ENCODE results near the gene S100A1. TPM values are rescaled to one million over a fixed set of nuclear protein-coding genes. Genes with fewer than 3 reads are reported as not detected.

The S100A1 gene
- total and polyA plus RNA-seq, 2 of the 13 experiments (the other 11 are each of a cell fraction or from before 2014, with no cell fraction given) = 120 to 251 TPM

DNA sequence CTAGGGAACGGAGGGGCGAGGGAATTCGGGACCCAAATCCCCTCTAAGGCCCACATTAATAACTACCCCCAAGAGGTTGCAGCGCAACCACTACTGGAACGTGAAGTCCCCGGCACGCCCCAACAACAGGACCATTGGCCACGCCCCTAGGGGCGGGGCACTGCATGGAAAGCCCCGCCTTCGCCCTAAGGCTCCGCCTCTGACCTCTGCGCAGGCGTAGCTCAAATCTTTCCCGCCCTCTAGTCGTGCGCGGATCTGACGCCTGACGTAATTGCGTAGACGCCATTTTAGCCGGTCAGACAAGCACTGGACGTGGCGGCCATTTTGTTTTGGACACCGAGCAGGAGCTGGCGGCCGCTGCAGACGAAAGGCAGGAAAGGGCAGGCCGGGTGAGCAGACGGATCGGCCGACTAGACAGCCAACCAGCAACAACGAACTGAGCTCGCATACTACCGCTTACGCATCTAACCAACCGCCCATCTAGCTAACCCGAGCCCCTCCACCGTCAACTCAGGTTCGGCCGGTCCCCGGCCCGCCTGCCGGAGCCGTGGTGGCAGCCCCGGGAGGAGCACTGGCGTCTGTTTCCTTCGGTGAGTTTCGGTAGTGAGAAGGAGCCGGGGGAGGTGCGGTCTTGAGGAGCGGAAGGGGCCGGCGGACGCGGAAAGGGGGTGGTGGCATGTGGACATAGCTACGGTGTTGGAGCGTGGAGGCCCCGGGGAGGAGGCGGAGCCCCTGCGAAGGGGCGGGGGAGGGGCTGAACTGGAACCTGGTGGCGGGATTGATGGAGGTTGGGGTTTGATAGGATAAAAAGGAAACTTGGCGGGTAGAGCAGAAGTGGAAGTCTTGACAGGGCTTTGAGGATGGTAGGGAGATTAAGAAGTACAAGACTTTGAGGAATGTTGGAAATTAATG is 5.8 kb downstream of the S100A1 start, which contains the start of gene CHTOP (continued):
- TF ChIP-seq, protein P1, sequence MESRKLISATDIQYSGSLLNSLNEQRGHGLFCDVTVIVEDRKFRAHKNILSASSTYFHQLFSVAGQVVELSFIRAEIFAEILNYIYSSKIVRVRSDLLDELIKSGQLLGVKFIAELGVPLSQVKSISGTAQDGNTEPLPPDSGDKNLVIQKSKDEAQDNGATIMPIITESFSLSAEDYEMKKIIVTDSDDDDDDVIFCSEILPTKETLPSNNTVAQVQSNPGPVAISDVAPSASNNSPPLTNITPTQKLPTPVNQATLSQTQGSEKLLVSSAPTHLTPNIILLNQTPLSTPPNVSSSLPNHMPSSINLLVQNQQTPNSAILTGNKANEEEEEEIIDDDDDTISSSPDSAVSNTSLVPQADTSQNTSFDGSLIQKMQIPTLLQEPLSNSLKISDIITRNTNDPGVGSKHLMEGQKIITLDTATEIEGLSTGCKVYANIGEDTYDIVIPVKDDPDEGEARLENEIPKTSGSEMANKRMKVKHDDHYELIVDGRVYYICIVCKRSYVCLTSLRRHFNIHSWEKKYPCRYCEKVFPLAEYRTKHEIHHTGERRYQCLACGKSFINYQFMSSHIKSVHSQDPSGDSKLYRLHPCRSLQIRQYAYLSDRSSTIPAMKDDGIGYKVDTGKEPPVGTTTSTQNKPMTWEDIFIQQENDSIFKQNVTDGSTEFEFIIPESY (CRISPR knock-in tag; IDR thresholded peaks at IDR 0.05) = no peak
- TF ChIP-seq HHEX (CRISPR knock-in tag; IDR thresholded peaks at IDR 0.05) = no peak
- no peak for TF ChIP-seq ZNF333 (CRISPR knock-in tag; IDR thresholded peaks at IDR 0.05; ENCODE audit: borderline replicate concordance)
- TF ChIP-seq SRY (CRISPR knock-in tag; IDR thresholded peaks at IDR 0.05) = peak; percentile 85; the same call in 1 of the 2 replicates
- no peak for TF ChIP-seq MAFF (IDR thresholded peaks at IDR 0.05; ENCODE audit: low read depth, low read length)
- no peak for TF ChIP-seq EHMT2 (IDR thresholded peaks at IDR 0.05; ENCODE audit: borderline replicate concordance, low read depth, low read length)
- TF ChIP-seq ZNF124 (CRISPR knock-in tag; IDR thresholded peaks at IDR 0.05) = no peak
- no peak for TF ChIP-seq ZNF7 (CRISPR knock-in tag; IDR thresholded peaks at IDR 0.05)
- peak; percentile 55; the same call in 1 of the 2 replicates for TF ChIP-seq ZNF317 (CRISPR knock-in tag; IDR thresholded peaks at IDR 0.05)
- peak; percentile 91; the same call in 1 of the 2 replicates for TF ChIP-seq ZNF607 (CRISPR knock-in tag; IDR thresholded peaks at IDR 0.05; ENCODE audit: borderline replicate concordance)
- TF ChIP-seq MLLT10 (CRISPR knock-in tag; IDR thresholded peaks at IDR 0.05) = no peak
- TF ChIP-seq ZNF451 (CRISPR knock-in tag; IDR thresholded peaks at IDR 0.05) = peak; percentile 55; the same call in 1 of the 2 replicates
- peak; percentile 90 for TF ChIP-seq ZNF746 (CRISPR knock-in tag; IDR thresholded peaks at IDR 0.05)
- no peak for TF ChIP-seq ZNF530 (CRISPR knock-in tag; IDR thresholded peaks at IDR 0.05; ENCODE audit: low read depth)
- TF ChIP-seq ZNF136 (CRISPR knock-in tag; IDR thresholded peaks at IDR 0.05; ENCODE audit: low read depth) = 0 out of 2 replicates have a peak, but pooled peaks have one; percentile 41
- TF ChIP-seq ELF1 (CRISPR knock-in tag; IDR thresholded peaks at IDR 0.05) = peak; percentile 34; the same call in 1 of the 2 replicates
- peak; percentile 65; the same call in 1 of the 2 replicates for TF ChIP-seq DNMT3B (CRISPR knock-in tag; conservative IDR thresholded peaks at IDR 0.05)
- TF ChIP-seq ZNF296 (CRISPR knock-in tag; conservative IDR thresholded peaks at IDR 0.05) = 0 out of 2 replicates have a peak, but pooled peaks have one; percentile 46
- TF ChIP-seq, protein P2, sequence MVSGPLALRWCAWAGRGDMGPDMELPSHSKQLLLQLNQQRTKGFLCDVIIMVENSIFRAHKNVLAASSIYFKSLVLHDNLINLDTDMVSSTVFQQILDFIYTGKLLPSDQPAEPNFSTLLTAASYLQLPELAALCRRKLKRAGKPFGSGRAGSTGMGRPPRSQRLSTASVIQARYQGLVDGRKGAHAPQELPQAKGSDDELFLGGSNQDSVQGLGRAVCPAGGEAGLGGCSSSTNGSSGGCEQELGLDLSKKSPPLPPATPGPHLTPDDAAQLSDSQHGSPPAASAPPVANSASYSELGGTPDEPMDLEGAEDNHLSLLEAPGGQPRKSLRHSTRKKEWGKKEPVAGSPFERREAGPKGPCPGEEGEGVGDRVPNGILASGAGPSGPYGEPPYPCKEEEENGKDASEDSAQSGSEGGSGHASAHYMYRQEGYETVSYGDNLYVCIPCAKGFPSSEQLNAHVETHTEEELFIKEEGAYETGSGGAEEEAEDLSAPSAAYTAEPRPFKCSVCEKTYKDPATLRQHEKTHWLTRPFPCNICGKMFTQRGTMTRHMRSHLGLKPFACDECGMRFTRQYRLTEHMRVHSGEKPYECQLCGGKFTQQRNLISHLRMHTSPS (CRISPR knock-in tag; IDR thresholded peaks at IDR 0.05; ENCODE audit: low read depth) = peak; percentile 32; the same call in 1 of the 2 replicates
- peak; percentile 87 for TF ChIP-seq ZNF138 (CRISPR knock-in tag; IDR thresholded peaks at IDR 0.05; ENCODE audit: low read depth)
- 0 out of 2 replicates have a peak, but pooled peaks have one; percentile 25 for TF ChIP-seq ZFP90 (CRISPR knock-in tag; IDR thresholded peaks at IDR 0.05; ENCODE audit: borderline replicate concordance)
- 0 out of 2 replicates have a peak, but pooled peaks have one; percentile 66 for TF ChIP-seq FIP1L1 (IDR thresholded peaks at IDR 0.05; ENCODE audit: borderline replicate concordance, insufficient read depth, low read depth, low read length)
- TF ChIP-seq POGZ (CRISPR knock-in tag; IDR thresholded peaks at IDR 0.05) = peak; percentile 91
- TF ChIP-seq ZNF879 (CRISPR knock-in tag; IDR thresholded peaks at IDR 0.05) = no peak
- peak; percentile 11 for TF ChIP-seq TBL1XR1 (IDR thresholded peaks at IDR 0.05; ENCODE audit: borderline replicate concordance, low read length, partially characterized antibody)
- TF ChIP-seq ZNF749 (CRISPR knock-in tag; IDR thresholded peaks at IDR 0.05; ENCODE audit: borderline replicate concordance) = no peak
- peak; percentile 69; the same call in 1 of the 2 replicates for TF ChIP-seq MIXL1 (CRISPR knock-in tag; IDR thresholded peaks at IDR 0.05)
- TF ChIP-seq CHCHD3 (CRISPR knock-in tag; IDR thresholded peaks at IDR 0.05) = no peak
